Hair follicular keratinocyte (primary cell): ENCODE data around the gene CD19. TPM values are rescaled to one million over a fixed set of nuclear protein-coding genes. Genes with fewer than 3 reads are reported as not detected.

ENCODE experiments used
- total RNA-seq: library from RNA; depleted of rRNA; stranded (reverse); fragments of >200 nt; gene quantifications from 2 replicates; pipeline ENCODE4 v1.2.3, GENCODE V29; 2015

The CD19 gene
- total RNA-seq, result not detected in 2 replicates

GRCh38 chr16:28931801-28932225 lies at the start of gene CD19:
TSS of gene CD19 (plus strand) at chr16:28931971. CDS start at chr16:28932001, 30 bp downstream.

GRCh38 chr16:28924762-28925385 lies 6.9 kb upstream of the CD19 start, which contains the start of gene RABEP2:
TSS of gene RABEP2 (minus strand) at chr16:28925238. CDS start at chr16:28925163, 75 bp downstream.

GRCh38 chr16:28950648-28951409 lies 19.1 kb downstream of the CD19 start, which contains the start of gene NFATC2IP:
TSS of gene NFATC2IP (plus strand) at chr16:28950937. CDS start at chr16:28951012, 75 bp downstream.

GRCh38 chr16:28974437-28975157 lies 42.8 kb downstream of the CD19 start, which contains the start of gene SPNS1:
TSS of gene SPNS1 (plus strand) at chr16:28974778. CDS start at chr16:28975152, 374 bp downstream.

GRCh38 chr16:28984619-28985135 lies 52.9 kb downstream of the CD19 start, which contains the start of gene LAT:
TSS of gene LAT (plus strand) at chr16:28985052. CDS start at chr16:28985418, 366 bp downstream.

Other genes with a start within 250 kb of the CD19 start
- gene EIF3C, start 220.5 kb upstream of the CD19 start, total RNA-seq, result 151 and 224 TPM in 2 replicates
- 0.23 TPM in 1 of 2 replicates, not detected in the other for gene NPIPB9, start 180.2 kb upstream of the CD19 start, total RNA-seq
- gene ATXN2L, start 109.0 kb upstream of the CD19 start, total RNA-seq, result 44.7 and 73.6 TPM in 2 replicates
- 178 and 257 TPM in 2 replicates for gene TUFM, start 85.6 kb upstream of the CD19 start, total RNA-seq
- 13.8 and 20.2 TPM in 2 replicates for gene SH2B1, start 68.1 kb upstream of the CD19 start, total RNA-seq
- gene ATP2A1, start 53.5 kb upstream of the CD19 start, total RNA-seq, result 0.19 and 0.39 TPM in 2 replicates
- gene RABEP2, start 6.7 kb upstream of the CD19 start, total RNA-seq, result 20.7 and 22.9 TPM in 2 replicates
- 20.5 and 22.0 TPM in 2 replicates for gene NFATC2IP, start 19.0 kb downstream of the CD19 start, total RNA-seq
- gene SPNS1, start 42.8 kb downstream of the CD19 start, total RNA-seq, result 25.2 and 31.9 TPM in 2 replicates
- 0.16 TPM in 1 of 2 replicates, not detected in the other for gene LAT, start 53.1 kb downstream of the CD19 start, total RNA-seq